HK-2 (cell line): Measurements from ENCODE around the gene DHDH.

ENCODE experiments used
- DNase-seq: peaks from one replicate; pipeline ENCODE4 v3.0.0-alpha.2; 2018; ENCODE audit not compliant: unreplicated experiment

Gene DHDH

GRCh38 chr19:48966541-48967345 is 33.2 kb downstream of the DHDH start:
- DNase-seq = peak; percentile 48

- peak; percentile 51 for DNase-seq
These were observed 34.1 kb downstream of the DHDH start for GRCh38 chr19:48967346-48968178.

GRCh38 chr19:48968179-48968661 is 34.7 kb downstream of the DHDH start:
- no peak for DNase-seq

GRCh38 chr19:48968813-48969218 is 35.3 kb downstream of the DHDH start:
- DNase-seq = no peak

GRCh38 chr19:48969276-48970138 is 36.0 kb downstream of the DHDH start:
- no peak for DNase-seq

GRCh38 chr19:48970139-48970766 is 36.8 kb downstream of the DHDH start:
- DNase-seq = no peak

GRCh38 chr19:48970923-48971395 is 37.5 kb downstream of the DHDH start:
- DNase-seq = peak; percentile 46

GRCh38 chr19:48975947-48976847 is 42.7 kb downstream of the DHDH start:
- DNase-seq = no peak

- DNase-seq = no peak
These were observed 43.6 kb downstream of the DHDH start for GRCh38 chr19:48977061-48977460.

- DNase-seq = no peak
These were observed 48.8 kb downstream of the DHDH start for GRCh38 chr19:48982280-48982679.

- DNase-seq = no peak
These were observed 52.2 kb downstream of the DHDH start for GRCh38 chr19:48985711-48986110.

- no peak for DNase-seq
These were observed 52.7 kb downstream of the DHDH start for GRCh38 chr19:48986211-48986610.

- no peak for DNase-seq
These were observed 53.8 kb downstream of the DHDH start for GRCh38 chr19:48987323-48987722.

- no peak for DNase-seq
These were observed 54.8 kb downstream of the DHDH start for GRCh38 chr19:48988286-48988685.

GRCh38 chr19:48988860-48989259 is 55.4 kb downstream of the DHDH start:
- no peak for DNase-seq

- no peak for DNase-seq
These were observed 56.3 kb downstream of the DHDH start for GRCh38 chr19:48989701-48990291.

GRCh38 chr19:48990400-48990799 is 56.9 kb downstream of the DHDH start:
- DNase-seq = no peak

GRCh38 chr19:48991011-48991609 is 57.6 kb downstream of the DHDH start:
- no peak for DNase-seq

GRCh38 chr19:48991873-48992580 is 58.5 kb downstream of the DHDH start:
- peak; percentile 65 for DNase-seq
